Myocyte (in vitro differentiated cells): ENCODE results near the gene PEDS1. TPM values are rescaled to one million over a fixed set of nuclear protein-coding genes. Genes with fewer than 3 reads are reported as not detected.
A peak's percentile ranks its signal among the peaks of the same experiment; 100 is the strongest.
"Not testable (repeated sequence)": the region's sequence is repeated elsewhere in the genome, so short reads cannot be mapped to it uniquely, and the experiment has no call there.

Experiments used
- DNase-seq: peaks from one replicate; pipeline ENCODE4 v3.0.0-alpha.2; 2012; ENCODE audit warnings: low read depth
- total RNA-seq: library from RNA; depleted of rRNA; stranded (reverse); fragments of >200 nt; gene quantifications from 2 replicates; pipeline ENCODE4 v1.2.3, GENCODE V29; 2014

The PEDS1 gene
- total RNA-seq, 1 donor from 2014 or later, result 51.8 TPM

DNA sequence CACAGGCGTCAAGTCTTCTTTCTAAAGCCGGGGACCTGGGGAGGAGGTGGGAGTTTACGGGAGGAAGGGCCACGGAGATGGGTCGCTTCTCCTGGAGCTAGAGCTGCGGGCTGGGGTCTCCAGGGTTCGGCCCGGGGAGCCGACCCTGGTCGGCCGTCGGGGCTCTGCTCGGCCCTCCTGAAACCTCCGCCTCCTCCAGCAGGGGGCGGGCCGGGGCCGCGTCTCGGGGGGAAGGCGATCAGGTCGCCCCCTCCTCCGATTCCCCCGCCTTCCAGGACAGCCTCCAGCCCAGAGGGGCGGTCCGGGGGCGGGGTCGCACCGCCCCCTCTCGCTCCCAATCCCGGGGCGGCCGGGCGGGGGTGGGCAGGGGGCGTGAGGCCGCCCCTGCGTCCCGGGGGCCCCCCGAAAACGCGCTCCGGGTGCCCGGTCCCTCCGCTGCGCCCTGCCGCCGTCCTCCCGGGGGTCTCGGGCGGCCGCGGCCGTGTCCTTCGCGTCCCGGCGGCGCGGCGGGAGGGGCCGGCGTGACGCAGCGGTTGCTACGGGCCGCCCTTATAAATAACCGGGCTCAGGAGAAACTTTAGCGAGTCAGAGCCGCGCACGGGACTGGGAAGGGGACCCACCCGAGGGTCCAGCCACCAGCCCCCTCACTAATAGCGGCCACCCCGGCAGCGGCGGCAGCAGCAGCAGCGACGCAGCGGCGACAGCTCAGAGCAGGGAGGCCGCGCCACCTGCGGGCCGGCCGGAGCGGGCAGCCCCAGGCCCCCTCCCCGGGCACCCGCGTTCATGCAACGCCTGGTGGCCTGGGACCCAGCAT lies 36.9 kb upstream of the PEDS1 start, which contains the start of gene CEBPB:
CEBPB (plus strand) TSS at position 580 of the 814 bp plus-strand sequence; CDS start at position 784, 204 bp downstream.
- DNase-seq, result peak; percentile 89

DNA sequence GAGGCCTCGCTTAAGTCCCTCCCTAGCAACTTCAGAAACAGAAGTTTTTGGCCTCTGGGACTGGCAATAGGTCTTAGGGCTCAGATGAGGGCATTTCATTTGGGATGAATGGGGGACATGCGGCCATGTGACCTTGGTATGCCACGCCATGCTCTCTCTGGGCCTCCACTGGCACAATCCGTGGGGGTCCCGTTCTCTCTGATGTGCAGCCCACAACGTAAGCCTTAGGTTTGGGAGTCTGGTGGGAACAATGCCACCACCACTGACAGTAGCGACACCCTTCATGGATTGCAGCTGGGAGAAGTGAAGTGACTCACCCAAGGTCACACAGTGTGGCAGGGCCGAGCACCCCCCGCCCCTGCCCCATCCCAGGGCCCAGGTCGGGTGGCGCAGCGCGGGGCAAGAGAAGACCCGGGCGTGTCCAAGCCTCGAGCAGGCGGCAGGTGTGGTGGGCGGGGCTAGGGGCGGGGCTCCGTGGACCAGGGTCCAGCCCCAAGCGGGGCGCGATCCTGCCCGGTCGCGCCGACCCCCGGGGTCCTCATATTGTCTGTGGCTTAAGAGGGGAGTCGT lies 36.2 kb upstream of the PEDS1 start:
- no peak for DNase-seq

DNA sequence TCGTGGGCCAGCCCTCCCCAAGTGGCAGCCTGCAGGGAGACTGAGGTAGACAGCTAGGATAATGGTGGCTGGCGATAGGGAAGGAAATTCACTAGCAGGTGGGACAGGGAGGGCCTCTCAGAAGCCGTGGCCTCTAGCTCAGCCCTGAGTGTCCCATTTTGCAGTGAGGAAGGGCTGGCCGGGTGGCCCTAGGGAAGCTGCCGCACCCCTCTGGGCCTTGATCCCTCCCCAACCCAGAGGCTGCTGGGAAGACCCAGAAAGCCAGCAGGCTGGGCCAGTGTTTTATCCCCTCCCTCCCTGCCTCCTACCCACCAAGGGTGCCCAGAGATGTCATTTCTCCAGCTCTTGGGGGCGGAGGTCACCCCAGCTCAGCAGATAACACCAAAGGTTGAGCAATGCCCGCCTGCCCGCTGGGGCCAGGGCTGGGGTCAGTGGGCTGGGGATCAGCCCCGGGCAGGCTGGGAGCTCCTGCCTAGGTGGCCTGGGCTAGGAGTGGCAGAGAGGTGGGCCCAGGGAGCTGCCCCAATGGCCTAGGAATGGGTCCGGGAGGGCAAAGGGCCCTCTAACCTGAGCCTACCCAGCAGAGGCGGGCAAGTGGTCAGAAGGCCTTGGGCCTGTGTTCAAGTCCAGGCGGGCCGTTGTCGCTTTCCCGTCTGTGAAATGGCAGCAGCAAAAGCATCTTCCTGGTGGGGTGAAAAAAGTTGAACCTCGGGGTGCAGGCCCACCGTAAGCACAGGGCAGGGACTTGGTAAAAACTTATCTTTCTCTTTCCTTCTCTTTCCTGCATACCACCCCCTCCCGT lies 35.6 kb upstream of the PEDS1 start:
- no peak for DNase-seq

DNA sequence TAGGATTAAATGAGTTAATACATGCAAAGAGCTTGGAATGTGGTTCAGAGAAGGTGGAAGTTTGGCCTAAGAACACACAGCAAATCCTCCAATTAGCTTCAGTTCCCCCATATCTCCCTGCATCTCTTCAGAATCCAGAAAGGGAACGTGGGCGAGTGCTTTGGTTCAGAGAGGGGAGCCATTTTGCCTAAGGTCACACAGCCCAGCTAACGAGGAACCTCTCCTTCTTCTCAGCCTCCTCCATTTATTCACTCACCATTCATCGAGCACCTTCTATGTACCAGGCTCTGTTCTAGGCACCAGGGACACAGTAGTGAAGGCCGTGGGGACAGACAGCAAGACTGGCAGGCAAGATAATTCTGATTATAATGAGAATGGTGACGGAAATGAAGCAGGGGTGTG lies 34.8 kb upstream of the PEDS1 start:
- no peak for DNase-seq

DNA sequence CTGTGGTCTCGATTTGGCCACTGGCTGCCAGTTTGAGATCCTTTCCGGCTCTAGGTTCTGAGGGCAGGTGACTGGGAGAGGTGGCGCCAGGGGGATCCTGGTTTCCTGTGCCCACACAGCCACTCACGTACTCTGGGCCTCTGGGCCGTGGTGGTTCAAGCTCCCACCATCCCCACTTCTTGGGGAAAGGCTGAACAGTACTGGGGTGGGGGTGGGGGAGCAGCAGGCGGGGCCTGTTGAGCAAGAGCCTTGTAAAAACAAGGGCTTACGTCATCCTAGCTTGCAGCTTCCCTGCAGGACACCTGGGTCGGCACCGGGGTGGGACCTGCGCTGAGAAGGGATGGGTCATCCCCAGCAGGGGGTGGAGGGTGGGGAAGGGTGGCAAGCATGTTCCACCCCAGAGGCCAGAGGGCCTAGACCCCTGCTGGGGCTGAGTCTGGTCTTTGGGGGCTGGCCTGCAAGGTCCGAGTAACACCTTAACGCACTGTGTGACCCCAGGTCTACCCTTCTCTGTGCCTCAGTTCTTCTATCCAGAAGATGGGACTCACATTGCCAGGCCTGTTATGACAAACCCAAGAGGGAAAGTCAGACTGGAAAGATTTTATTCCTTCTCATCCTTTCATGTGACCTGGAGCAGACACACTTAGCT lies 34.0 kb upstream of the PEDS1 start:
- no peak for DNase-seq

DNA sequence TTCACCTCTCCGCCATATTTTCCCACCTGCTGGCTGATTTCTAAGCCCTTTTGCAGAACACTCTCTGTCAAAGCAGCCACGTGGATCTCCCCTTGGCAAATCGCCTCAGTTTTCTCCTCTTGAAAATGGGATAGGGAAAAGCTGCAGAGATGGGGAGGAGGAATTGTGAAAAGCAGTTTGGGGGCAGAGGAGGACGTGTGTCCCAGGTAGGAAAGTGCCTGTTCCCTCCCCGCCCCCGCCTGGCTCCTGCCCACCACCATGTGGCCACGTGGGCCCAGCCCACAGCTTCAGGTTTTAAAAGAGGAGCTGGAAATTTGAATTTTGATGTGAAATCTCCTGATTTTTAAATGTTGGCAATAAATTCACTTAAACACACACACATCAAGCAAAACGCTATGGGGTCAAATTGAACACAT lies 33.5 kb upstream of the PEDS1 start:
- DNase-seq, result no peak

DNA sequence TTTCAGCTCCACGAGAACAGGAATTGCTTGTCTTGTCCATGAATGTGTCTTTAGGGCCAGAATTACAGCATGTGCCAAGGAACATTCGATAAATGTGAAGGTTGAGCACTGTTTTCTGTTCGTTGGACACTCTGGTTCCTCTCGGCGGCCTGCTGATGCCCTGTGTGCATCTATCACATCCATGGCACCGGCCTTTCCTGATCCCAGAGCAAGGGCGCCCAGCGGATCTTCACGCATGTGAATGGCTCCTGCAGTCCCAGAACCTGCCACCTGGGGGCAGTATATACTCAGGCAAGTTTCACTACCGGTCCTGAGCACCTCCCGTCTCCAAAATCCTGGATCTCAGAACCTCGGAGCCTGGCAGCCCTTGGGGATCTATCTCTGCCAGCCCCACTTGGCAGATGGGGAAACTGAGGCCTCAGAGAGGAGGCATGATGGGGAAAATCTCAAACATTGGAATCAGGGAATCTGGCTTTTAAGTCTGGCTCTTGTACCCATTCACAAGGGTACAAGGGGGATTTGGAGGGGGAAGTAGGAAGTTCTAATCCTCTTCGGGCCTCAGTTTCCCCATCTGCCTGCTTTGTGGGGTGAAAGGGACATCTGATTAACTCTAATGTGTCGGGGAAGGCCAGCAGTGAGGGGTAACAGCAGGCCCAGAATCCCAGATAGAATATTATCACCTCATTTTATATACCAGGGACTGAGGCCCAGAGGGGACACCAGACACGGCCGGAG lies 32.8 kb upstream of the PEDS1 start:
- DNase-seq, result peak; percentile 83

DNA sequence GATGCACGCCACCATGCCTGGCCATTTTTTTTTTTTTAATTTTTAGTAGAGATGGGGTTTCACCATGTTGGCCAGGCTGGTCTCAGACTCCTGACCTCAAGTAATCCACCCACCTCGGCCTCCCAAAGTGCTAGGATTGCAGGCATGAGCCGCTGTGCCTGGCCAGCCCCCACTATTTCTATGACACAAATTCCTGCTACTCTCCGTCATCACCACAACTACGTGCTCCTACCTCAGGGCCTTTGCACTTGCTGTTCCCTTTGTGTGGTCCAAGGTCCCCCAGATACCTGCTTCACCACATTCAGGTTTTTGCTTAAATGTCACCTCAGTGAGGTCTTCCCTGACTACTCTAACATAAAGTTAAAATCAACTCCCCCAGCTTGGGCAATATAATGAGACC lies 31.9 kb upstream of the PEDS1 start:
- DNase-seq, result no peak

DNA sequence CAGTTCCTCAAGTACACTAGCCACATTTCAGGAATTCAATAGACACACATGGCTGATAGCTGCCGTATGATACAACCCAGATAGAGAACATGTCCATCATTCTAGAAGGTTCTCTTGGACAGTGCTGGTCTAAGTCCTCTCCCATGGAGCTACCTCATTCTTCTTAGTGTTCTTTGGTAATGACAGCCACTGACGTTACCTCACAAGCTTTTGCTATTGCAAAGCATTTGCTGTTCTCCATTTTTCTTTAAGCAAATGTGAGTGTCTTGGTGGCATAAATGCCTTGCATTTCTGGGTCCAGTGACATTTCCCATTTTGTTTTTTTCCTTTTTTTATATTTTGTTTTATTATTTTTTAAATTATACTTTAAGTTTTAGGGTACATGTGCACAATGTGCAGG lies 28.8 kb upstream of the PEDS1 start:
- DNase-seq, result no peak

DNA sequence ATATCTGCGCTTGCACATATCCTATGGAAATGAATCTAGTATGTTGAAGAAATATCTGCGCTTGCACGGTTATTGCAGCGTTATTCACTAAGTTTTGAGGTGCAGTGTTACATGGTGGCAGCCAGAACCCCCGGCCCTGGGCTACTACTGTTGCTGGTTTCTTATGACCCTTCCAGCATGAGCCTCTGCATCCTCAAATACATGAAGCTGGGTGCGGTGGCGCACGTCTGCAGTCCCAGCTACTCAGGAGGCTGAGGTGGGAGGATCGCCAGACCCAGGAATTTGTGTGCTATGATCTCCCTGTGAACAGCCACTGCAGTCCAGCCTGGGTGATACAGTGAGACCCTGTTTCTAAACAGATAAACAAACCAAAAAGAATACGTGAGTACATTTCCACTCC lies 27.8 kb upstream of the PEDS1 start:
- DNase-seq, result no peak

DNA sequence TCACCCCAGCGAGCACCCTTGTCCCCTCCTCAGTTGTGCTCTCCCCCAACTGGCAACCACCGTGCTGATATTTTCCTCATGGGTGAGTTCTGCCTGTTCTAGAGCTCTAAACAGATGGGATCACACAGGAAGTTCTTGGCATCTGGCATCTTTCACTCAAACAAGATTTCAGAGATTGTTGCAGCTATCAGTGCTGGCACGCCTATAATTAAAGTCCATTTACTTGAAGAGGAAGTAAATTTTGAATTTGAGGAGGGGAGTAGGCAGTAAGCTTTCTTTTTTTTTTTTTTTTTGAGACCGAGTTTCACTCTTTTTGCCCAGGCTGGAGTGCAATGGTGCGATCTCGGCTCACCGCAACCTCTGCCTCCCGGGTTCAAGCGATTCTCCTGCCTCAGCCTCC lies 25.1 kb upstream of the PEDS1 start:
- DNase-seq, result not testable (repeated sequence)

DNA sequence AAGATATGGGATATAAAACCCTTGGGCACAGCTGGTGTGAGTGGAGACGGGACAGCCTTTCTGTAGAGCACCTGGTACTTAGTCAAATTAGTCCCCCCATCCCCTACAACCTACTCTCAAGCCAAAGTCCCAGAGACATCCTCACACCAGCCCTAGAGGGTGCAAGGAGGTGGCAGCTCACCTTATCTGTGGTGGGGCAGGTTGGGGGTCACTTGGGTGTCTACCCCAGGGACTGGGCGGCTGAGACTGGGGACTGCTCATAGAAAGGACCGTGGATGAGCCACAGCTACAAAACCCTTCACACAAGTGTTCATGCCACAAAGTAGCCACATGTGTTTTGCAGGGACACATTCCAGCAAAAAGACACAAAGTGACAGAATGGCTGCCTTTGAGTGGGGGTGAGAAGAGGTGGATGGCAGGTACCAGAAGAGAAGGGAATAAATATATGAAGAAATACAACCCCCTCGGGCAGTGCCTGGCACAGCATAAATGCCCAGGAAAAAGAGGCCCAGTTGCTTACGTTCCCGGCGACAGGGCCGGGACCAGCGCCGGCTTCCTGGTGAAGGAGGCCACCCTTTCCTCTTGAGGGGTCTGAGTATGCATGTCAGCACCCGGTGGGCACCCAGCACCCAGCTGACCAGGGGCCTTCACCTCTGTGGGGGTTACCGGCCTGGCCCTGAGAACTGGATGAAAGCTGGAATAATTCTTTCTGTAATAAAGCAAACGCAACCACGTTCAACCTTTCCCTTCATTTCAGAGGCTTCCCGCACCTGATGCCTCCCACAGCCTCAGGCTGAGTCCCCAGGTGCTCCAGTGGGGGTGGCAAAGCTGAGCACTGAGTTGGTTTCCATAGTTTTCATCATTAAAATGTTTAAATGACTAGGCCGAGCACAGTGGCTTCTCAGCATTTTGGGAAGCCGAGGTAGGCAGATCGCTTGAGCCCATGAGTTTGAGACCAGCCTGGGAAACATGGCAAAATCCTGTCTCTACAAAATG lies 22.7 kb upstream of the PEDS1 start:
- DNase-seq, result no peak

DNA sequence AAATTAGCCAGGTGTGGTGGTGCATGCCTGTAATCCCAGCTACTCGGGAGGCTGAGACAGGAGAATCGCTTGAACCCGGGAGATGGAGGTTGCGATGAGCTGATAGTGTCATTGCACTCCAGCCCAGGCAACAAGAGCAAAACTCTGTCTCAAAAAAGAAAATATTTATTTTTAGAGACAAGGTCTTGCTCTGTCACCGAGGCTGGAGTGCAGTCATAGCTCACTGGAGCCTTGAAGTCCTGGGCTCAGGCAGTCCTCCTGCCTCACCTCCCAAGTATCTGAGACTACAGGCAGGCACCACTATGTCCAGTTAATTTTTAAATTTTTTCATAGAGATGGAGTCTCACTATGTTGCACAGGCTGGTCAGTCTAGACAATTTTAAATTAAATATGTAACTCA lies 20.9 kb upstream of the PEDS1 start:
- DNase-seq, result no peak

DNA sequence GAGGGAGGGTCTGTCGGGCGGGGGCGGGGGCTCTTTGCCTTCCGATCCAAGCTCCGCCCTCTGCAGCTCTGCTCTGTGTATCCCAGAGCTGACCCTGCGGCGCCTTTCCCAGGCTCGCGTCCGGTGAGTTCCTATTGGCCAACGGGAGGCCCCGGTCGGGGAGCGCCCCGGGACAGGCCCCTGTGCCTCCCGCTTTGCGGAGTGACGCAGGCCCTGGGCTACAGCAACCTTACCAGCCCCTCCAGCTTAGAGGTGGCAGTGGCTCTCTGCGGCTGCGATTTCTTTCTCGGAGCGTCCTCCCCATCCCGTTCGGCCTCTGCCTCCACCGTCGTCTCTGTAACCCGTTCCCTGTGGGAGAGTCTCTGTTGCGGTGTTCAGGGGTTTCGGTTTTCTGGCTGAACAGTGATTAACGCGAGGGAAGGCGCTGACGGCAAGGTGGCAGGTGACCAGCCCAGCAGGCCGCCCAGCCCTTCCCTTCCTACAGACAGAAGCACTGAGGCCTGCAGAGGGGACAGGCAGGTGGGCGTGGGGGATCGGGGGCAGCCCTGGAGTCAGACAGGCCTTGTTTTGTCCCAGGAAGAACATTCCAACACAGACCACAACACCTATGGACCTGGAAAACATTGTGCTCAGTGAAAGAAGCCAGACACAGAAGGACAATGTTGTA lies 19.0 kb upstream of the PEDS1 start:
- peak; percentile 75 for DNase-seq

DNA sequence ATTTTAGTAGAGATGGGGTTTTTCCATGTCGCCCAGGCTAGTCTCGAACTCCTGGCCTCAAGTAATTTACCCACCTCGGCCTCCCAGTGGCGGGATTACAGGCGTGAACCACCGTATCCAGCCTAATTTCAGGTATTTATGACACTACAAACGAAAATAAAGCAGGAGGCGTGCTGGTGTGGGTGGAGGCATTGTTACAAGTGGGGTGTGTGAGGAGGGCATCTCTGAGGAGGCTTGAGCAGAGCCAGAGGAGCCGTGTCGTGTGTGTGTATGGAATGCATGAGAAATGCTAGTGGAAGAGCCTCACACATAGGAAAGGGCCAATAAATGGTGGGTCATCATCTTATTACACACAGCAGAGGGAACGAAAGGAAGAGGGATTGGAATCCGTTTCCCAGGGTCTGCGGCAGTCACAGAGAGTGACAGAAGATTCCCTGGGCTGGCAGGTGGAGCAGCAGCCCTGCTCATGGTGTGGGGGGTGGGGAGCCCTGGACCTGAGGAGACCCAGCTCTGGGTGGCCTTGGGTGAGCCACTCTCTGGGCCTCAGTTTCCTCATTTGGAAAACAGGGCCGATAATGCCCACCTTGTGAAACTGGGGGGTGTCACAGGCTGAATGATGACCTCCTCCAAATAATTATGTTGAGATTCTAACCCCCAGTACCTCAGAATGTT lies 17.2 kb upstream of the PEDS1 start:
- no peak for DNase-seq

DNA sequence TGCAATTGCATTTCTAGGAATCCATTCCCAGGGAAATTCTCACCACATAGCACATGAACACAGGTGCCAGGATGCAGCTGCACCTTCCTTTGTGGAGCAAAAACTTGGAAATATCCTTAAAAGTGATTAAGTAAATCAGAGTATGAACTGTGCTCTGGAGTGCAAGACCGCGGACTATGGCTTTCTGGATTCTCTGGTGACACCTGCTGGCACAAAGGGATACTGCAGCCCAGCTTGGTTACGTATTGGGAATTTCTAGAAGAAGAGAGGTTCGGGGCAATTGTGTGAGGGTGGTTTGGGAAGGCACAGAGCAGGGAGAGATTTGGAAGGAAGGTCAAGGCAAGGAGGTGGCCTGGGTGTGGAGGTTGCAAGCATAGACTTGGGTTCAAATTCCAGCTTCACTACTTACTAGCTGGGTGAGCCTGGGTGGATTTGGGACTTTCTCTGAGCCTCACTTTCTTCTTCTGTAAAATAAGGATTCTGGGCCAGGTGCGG lies 15.9 kb upstream of the PEDS1 start:
- peak; percentile 88 for DNase-seq

DNA sequence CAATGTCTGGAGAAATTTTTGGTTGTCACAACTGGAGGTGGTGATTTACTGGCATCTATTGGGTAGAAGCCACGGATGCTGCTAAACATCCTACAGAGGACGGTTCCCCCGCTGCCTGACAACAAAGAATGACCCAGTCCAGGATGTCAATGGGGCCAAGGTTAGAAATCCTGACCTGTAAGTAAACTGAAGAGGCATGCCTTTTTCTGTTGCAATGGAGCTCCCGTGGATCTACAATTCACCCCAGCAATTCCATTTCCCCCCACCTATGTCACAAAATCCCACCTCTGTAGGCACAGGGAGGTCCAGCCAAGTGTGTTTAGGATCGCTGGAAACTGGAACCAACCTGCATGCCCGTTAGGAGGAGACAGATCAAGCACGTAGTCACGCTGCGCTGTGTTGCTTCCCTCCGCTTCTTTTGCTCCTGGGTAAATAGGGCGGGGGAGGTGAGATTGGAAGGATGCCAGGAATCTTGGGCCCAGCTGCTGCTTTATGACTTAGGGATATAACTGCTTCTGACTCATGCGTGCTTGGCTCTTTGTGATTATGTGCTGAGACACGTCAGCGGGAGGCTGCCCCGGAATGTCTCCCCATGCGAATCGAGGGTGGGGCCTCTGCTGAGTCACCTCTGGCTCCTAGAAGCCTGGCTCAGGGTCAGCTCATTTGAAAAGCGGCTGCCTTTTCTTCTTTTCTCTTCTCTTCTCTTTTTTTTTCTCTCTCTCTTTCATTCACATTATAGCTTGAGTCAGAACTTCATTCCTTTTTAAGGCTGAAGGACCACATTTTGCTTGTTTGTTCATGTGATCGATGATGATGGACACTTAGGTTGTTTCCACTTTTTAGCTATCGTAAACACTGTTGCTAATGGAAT lies 12.4 kb upstream of the PEDS1 start:
- peak; percentile 100 for DNase-seq
